ENCODE data around the gene DMD.

Gene DMD

GRCh38 chrX:31252133-31252532, 1959.2 kb downstream of the DMD start:
- no peak for DNase-seq

DNA sequence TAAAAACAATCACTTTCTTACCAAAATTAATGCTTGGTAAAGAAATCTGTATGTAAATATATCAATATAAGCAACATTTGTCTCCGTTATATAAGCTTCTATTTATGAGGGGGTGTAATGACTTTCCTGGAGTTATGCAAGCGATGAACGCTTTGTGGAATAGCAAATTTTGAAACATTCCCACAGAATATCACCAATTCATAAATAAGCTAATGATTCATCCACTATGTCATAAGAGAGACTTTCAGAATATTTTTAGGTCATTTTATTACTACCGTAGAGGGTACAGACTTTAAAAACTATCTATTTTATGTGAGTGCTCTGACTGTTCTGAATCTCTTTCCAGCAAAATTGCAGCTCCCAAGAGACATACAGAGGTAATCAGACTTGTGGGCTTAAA, 1960.0 kb downstream of the DMD start:
- DNase-seq = no peak

DNA sequence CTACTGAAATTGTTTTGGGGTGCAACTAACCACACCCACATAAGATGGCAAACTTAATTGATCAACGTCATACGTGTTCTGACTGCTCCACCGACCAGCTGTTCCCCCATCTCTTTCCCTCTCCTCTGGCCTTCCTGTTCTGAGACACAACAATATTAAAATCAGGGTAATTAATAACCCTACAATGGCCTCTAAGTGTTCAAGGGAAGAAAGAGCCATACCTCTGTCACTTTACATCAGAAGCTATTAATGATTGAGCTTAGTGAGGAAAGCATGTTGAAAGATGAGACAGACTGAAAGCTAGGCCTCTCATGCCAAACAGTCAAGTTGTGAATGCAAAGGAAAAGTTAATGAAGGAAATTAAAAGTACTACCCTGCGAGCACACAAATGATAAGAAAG, 1965.6 kb downstream of the DMD start:
- no peak for DNase-seq

DNA sequence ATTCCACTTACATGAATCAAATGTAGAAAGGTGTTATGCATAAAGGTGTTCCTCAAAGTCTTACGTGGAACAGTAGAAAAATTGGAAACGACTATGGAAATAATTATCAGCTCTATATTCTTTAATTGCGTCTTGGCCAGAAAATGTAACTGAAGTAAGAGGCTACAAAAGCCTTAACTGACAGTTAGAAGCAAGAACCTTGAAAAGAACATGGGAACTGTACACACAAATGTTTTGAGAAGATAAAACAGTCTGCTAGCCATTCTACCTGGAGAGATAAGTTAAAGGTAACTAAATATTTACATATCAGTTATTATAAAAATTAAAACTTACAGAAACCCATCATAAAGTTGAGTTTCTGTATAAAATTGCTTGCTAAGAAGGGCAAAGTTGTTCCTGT, 1967.5 kb downstream of the DMD start:
- no peak for DNase-seq

DNA sequence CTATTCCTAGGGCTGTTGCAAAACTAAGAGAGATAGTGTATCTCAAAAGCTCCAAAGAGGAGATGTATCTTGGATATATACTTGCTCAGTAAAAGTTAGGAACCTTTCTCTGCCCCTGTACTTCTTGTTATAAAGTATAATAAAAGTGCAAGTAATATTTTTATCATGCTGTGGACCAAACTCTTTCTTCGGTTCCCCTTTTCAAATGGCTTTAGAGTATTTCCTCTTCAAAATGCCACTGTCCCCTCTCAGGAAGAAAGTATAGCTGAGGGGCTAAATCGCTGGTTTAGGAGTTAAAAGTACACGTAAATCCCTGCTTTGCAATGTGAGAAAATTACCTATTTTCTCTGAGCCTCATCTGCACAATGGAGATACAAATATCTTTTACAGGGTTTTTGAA, 1970.4 kb downstream of the DMD start:
- DNase-seq = no peak

- no peak for DNase-seq
Measured at GRCh38 chrX:31237189-31237588, 1974.2 kb downstream of the DMD start.

DNA sequence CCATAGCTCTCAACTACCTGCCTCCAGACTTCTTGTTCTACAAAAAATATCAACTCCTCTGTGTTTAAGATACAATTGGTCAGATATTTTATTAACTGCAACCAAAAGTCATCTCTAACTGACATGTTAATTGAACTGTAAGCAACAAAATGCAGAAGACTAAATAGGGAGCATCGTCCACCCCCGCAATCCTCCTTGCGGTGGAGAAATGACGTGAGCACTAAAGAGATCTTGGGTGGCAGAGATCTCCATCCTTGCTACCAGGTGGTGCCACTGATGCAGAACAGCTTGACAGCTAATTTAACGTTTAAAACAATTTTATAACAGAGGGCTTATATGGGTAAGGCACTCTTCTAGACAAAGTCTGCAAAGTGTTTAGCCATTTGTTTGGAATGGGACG, 1975.1 kb downstream of the DMD start:
- DNase-seq = no peak

GRCh38 chrX:31233941-31234496, 1977.3 kb downstream of the DMD start:
- DNase-seq = no peak

- no peak for DNase-seq
Measured at GRCh38 chrX:31232506-31232905, 1978.8 kb downstream of the DMD start.

DNA sequence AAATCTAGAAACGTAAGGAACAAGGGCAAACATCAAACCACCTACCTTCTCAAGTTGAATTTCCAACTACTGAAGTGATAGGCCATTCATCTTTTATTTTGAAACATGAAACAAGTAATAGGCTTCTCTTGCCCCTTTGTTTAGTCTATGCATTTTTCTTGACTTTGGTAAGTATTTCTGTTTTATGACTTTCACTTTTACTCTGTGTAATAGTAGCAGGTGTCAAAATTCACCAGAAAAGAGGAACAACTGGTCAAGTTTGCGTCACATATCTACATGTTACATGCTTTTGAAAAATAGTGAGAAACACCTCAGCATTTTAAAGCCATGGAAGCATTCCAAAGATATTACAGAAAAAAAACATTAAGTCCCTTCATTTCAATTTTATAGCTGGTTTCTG, 1982.4 kb downstream of the DMD start:
- DNase-seq = peak; percentile 40

DNA sequence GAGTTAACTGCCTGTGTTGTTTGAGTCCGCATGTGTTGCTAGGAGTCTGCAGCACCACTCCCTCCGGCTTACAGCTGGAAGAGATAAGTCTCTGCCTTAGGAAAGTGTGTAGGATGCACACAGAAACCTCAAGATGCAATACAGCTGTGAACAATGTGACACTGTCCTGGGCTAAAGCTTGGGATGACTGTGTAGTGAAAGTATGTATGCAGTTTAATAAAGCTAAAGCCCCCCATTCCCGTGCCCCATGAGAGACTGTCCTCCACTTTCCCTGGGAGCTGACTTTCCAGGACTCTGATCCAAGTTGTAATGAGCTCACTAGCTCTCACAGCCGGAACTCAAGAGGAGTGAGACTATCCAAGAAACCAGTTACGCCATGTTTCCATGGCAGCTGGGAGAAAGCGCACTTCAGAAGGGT, 1982.9 kb downstream of the DMD start:
- no peak for DNase-seq

DNA sequence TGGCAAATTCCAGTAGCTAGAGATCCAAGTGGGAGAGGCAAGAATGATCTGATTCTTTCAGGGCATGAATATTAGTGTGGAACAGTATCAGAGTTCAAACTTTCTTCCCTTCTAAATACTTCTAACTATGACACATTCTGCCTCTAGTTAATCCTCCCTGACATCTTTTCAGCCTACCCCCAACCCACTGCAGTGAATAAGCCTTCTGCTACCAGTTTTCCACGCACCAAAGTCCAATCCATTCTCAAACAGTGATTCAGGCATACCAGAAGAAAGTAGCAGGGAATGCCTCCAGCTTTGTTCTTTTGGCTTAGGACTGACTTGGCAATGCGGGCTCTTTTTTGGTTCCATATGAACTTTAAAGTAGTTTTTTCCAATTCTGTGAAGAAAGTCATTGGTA, 1984.1 kb downstream of the DMD start:
- no peak for DNase-seq

DNA sequence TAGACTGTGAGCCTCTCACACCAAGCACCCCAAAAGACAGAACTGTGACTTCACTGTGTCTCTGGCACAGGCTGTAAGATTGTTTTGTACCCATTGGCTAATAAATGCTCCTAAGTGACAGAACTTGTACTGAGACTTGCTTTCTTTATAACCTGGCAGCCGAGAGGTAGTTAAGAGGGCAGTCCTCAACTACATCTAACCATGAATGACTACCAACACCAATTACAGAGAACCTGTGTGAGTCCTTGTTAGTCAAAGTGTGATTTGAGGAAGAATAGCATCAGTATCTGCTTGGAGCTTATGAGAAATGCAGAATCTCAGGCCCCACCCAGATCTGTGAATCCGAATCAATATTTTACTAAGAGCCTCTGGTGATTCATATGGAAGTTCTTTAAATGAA, 1985.5 kb downstream of the DMD start:
- no peak for DNase-seq

GRCh38 chrX:31224381-31225012, 1986.9 kb downstream of the DMD start:
- DNase-seq = no peak

DNA sequence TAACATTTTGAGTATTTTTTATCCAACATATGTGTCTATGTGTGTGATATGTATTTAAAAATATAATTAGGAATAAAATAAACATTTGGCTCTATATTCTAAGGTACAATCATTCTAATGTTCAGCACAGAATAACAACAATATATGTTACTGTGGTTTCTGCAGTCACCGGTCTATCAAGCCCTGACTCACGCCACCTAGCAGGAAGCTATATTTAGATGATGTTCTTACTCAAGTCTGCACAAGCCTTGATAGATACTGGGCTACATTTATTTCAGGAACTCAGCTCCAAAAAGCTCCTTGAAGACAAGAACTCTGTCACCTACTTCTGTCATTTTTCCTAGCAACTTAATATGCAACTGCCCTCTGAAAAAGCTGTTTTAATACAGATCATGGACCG, 1987.5 kb downstream of the DMD start:
- DNase-seq = peak; percentile 4

DNA sequence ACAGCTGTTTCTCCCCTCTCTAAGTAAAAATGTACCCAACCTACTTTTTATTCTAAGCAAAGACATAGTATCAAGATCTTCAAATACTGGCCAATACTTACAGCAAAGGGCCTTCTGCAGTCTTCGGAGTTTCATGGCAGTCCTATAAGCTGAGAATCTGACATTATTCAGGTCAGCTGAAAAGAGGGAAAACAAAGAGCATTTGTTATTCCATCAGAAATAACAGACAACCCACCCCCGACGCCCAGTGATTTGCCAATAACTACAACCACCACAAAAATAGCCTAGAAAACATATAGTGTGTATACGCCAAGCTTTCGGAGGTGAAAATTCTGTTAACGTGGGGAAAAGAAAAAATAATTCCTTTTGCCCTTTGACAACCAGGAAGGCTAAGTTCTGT, 1988.4 kb downstream of the DMD start:
- DNase-seq = no peak

GRCh38 chrX:31219174-31219573, 1992.2 kb downstream of the DMD start:
- DNase-seq = no peak

DNA sequence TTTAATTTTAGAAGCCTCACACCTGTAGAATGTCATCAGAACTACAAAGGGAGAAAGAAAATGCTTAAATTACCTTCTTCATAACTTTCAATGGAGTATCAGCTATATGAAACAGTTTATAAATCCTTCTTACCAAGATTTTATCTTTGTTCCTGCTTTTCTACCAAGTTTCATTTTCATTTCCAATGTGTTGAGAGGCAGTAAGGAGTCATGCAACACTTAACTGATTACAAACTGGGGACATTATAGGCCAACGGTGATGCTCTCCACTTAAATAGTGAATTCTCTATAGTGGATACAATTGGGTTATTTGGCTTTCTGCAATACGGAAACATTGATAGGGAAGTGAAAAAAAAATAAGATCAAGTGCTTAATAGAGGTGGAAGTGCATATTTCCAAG, 1994.3 kb downstream of the DMD start:
- no peak for DNase-seq

DNA sequence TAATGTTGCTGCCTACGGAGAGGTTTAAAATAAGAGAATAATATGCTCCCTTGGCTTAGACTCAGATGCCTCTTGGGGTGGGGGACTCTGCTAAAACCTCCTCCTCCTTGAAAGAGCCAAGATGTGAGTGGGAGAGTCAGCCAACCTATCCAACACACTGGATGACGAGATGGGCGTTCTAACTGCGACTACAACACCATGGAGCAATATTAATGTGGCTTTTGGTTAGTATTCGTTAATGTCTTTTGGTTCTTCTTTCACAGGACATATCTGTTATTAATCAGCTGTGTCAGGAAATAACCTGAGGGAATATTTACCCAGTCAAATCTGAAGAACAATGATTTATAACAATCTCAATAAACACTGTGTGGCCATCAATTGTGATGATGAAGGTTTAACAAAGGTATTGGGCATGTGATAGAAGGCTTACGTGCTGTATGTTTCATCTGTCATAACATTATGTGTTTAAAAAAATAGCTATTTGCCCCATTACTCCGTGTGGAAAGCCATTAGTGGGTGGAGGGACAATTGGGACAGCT, 1996.0 kb downstream of the DMD start:
- no peak for DNase-seq

DNA sequence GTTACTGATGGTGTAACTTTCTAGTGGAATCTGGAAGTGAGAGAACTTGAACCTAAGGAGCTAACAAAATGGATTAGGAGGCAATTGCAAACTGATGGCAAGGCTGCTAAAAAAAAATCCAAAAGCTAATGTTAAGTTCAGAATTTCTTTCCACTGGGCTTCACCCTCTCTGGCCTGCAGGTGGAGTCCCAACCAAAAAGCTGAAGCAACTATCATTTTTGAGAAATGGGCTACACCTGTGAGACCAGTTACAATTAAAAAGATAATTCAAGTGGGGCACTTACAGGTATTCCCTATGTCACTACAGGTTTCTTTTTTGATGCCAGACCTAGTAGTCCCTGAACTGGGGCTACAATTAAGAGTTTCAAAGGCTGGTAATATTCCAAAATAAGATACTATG, 1997.4 kb downstream of the DMD start:
- DNase-seq = peak; percentile 32

DNA sequence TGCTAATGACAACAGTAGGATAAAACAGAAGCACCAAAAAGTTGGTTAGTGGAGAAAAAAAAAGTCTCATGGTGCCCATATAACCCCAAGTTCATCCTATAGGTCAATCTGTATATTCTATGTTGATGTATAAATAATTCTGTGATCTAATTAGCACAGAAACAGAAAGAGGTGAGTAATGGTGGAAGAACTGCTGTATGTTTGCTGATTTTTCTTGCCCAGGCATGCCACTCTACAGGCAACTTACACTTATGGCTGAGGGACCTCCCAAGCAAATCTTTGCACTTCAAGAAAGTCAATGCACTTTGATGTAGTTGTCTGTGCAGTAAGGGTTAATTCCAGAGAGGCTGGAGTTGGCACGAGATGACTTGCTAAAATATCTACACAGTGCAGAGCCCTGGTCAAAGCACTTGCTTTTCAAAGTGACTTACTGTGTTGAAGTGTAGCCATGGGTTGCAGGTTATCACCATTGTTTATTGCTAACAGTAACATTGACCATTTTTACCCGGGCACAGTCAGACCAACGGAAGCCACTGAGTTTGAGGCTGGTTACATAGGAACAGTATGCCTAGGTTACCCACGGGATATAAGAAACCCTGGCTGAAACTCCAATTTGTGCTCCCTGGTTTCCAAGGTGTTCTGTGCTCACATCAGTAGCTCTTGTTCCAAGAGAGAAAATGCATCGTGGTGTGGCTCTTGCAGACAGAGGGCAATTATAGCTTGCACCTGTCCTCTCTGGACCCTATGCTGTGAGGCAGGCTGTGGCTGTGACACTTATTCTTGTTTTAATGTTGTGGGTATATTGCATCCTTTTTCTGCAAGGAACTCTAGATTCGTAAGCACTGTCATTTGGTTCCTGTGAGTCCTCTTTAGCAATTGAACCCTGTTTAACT, 1998.2 kb downstream of the DMD start:
- DNase-seq = no peak

DNA sequence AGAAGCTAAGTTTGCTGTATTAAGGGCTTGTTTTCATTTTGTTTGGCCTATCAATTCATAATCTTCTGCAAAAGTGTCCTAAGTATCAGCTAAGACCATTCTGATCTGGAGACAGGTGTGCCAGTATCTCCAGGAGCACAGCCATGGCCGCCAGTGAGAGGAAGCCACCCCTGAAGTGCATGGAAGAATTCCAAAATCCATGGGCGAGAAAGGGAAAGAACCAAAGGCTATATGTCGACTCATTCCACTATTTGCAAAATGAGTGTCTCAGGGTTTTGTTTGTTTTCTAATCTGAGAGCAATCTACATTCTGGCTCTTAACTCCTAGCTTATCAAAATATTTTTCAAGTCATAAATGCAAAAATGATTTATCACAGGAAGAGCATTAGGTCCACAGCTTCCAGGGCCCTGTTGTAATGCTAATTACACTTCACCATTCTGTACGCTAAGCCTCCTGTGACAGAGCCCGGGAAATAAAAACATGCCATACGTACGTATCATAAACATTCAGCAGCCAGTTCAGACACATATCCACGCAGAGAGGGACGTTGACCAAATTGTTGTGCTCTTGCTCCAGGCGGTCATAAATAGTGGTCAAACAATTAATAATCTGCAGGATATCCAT, 2002.2 kb downstream of the DMD start:
- DNase-seq = no peak

DNA sequence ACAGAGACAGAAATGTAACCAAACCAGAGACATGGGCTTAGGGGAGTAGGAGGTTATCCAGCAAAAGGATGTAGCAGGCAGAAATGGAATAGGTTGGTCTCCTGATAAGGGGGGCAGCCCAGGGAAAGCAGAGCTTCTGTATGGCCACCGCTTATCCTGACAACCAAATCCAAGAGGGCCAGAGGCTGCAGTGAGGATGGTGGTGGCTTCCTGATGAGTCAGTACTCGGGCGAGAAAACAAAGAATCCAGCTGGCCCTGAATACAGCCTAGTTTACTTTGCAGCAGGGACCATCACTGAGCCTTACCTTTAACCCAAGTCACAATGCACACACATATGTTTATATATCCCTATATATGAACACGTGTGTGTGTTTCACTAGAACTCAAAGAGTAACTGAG, 2009.8 kb downstream of the DMD start:
- DNase-seq = no peak

DNA sequence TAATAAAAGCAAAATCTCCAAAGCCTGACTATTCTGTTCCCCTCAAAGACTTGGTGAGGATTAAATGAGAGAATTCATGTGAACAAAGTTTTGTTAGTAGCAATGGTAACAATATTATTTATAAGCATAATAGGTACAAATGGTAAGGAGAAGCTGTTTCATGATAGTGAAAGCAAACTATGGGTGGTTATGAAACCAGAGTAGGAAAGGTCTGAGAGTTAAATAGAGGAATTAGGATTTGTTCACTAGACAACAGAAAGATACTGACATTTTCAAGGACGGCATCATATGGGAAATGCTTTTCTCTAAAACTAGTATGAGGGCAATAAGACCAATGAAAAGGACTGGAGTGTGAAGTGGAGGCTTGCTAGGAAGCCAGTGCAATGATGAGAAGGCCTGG, 2010.9 kb downstream of the DMD start:
- no peak for DNase-seq
